ENCODE data around the gene TUSC2. TPM values are rescaled to one million over a fixed set of nuclear protein-coding genes. Genes with fewer than 3 reads are reported as not detected.
"Not testable (repeated sequence)": the region's sequence is repeated elsewhere in the genome, so short reads cannot be mapped to it uniquely, and the experiment has no call there.

Gene TUSC2
- total RNA-seq, 1 donor from 2014 or later, result 29.4 TPM

DNA sequence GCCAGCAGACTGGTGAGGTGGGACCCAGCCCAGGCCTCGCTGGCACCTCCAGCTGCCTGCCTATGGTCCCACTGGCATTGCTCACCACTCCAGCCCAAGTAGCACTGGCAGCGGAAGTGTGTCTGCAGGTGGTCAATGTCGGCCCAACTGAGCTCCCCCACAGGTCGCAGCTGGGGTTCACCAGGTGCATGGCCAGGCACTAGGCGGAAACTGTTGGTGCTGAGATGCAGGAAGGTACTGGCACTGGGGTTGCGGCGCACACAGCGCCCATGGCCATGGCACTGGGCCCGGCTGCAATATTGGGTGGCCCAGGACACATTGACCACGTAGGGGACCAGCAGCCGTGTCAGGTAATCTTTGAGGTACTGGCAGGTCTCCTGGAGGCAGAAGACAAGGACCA, 9.9 kb downstream of the TUSC2 start:
- ATAC-seq (no peak), DNase-seq (no peak)
- intact Hi-C loops (cut with DNase I), result no loop called here
- H3K9me3 ChIP-seq, result no peaks in the 10 kb centered on the region
- peak overlapping the region; percentile 98 for H3K27ac ChIP-seq
- H3K4me3 ChIP-seq, result peak overlapping the region; percentile 91
- TF ChIP-seq, protein P1, sequence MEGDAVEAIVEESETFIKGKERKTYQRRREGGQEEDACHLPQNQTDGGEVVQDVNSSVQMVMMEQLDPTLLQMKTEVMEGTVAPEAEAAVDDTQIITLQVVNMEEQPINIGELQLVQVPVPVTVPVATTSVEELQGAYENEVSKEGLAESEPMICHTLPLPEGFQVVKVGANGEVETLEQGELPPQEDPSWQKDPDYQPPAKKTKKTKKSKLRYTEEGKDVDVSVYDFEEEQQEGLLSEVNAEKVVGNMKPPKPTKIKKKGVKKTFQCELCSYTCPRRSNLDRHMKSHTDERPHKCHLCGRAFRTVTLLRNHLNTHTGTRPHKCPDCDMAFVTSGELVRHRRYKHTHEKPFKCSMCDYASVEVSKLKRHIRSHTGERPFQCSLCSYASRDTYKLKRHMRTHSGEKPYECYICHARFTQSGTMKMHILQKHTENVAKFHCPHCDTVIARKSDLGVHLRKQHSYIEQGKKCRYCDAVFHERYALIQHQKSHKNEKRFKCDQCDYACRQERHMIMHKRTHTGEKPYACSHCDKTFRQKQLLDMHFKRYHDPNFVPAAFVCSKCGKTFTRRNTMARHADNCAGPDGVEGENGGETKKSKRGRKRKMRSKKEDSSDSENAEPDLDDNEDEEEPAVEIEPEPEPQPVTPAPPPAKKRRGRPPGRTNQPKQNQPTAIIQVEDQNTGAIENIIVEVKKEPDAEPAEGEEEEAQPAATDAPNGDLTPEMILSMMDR (IDR thresholded peaks at IDR 0.05), result no peak
- no peaks in the 10 kb centered on the region for H3K27me3 ChIP-seq (ENCODE audit: low read depth)
- H3K4me1 ChIP-seq, result peaks cover 88% of the 10 kb centered on the region
- H3K36me3 ChIP-seq, result peaks cover 47% of the 10 kb centered on the region

DNA sequence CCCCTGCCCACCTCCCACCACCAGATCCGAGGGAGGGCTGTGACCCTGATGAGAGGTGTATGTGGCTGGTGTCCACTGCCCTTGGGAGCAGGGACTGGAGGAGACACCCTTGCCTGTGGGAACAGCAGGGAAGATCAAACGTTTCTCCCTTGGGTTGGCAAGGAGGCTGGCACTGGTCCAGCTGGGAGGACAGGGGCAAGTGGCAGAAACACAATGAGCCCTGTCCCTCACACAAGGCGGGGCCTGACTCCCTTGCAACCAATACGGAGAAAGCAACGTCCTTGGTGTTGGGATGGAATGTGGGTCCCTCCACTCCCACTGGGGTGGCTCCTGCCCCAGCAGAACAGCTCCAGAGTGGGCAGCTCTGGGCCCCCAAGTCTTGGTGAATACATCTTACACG, 10.7 kb downstream of the TUSC2 start:
- no peak for ATAC-seq
- TF ChIP-seq, protein P1 (IDR thresholded peaks at IDR 0.05), result no peak
- Histone ChIP-seq H3K27ac (peak overlapping the region; percentile 98), H3K36me3 (peaks cover 47% of the 10 kb centered on the region), H3K4me3 (peak overlapping the region; percentile 91), H3K4me1 (peaks cover 81% of the 10 kb centered on the region), H3K9me3 (no peaks in the 10 kb centered on the region), H3K27me3 (ENCODE audit: low read depth) (no peaks in the 10 kb centered on the region)
- intact Hi-C loops (cut with DNase I), result no loop called here
- DNase-seq, result peak; percentile 71

DNA sequence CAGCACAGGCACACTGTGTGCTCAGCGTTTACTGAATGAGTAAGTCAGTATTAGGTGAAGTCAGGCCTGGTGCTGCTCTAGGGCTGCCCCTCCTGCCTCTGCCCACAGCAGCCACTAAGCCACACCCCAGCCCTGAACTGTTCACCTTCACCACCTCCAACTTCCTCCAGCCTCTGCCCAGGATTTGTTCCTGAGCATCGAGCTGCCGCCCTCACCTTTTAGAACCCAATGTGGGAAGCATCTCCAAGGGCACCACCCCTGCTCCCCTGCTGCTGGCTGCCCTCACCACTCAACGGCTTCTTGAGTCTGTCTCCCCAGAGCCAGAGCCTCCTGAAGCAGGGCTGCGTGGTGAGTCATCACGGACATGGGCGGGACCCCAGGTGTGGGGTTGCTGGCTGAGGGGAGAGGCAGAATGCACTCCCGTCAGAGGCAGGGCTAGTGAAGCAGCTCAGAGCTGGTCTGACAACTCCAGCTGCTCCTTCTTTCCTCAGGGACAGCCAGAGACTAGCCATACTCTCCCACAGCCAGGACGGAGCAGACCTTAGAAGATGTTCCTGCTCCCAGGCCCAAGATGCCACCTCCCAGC, 11.3 kb downstream of the TUSC2 start:
- TF ChIP-seq, protein P1 (IDR thresholded peaks at IDR 0.05), result no peak
- Histone ChIP-seq H3K9me3 (no peaks in the 10 kb centered on the region), H3K4me1 (peaks cover 75% of the 10 kb centered on the region), H3K36me3 (peaks cover 47% of the 10 kb centered on the region), H3K27ac (peak overlapping the region; percentile 98), H3K27me3 (ENCODE audit: low read depth) (no peaks in the 10 kb centered on the region), H3K4me3 (peak overlapping the region; percentile 91)
- ATAC-seq (peak; percentile 82 to 84), DNase-seq (peak; percentile 93)
- intact Hi-C loops (cut with DNase I), result no loop called here

DNA sequence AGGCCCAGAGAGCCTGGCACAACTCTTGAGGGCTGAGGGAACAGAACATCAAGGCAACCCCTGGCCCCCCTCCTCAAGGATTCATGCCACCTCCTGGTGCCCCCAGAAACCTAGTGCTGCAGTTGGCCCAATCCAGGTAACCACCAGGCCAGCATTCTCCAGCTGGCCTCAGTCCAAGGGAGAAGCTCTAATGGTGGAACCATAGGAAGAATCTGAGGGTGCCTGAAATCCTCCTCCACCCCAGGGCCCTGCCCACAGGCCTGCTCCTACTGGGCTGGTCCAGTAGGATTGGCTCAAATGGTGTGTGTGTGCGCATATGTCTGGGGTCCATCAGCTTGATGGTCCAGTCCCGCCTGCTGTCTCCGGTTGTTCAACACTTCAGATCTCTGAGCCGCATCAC, 13.2 kb downstream of the TUSC2 start:
- intact Hi-C loops (cut with DNase I), result no loop called here
- Histone ChIP-seq H3K36me3 (peaks cover 41% of the 10 kb centered on the region), H3K4me3 (no peak overlapping the region), H3K4me1 (peaks cover 65% of the 10 kb centered on the region), H3K9me3 (no peaks in the 10 kb centered on the region), H3K27ac (peak overlapping the region; percentile 67), H3K27me3 (ENCODE audit: low read depth) (no peaks in the 10 kb centered on the region)
- TF ChIP-seq, protein P1 (IDR thresholded peaks at IDR 0.05), result no peak
- no peak for ATAC-seq
- no peak for DNase-seq

DNA sequence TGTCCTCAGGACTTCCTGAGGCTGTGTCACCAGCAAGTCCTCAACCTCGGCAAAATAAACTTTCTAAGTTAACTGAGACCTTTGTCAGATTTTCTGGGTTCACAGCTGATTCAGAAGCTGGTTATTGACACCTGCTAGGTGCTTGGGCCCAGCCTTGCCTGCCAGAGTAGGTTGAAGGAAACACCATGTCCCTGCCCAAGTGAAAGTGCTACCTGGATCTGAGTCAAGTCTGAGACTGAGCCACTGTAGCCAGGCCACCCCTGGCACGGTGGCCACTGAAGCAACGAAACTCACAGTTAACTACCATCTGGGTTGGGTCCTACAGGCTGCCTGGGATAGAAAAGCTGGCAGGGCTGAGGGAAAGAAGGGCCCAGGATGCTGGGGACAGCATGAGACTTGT, 13.7 kb downstream of the TUSC2 start:
- H3K4me1 ChIP-seq, result peaks cover 61% of the 10 kb centered on the region
- no peaks in the 10 kb centered on the region for H3K9me3 ChIP-seq
- H3K4me3 ChIP-seq, result no peak overlapping the region
- peak overlapping the region; percentile 67 for H3K27ac ChIP-seq
- no peaks in the 10 kb centered on the region for H3K27me3 ChIP-seq (ENCODE audit: low read depth)
- DNase-seq (no peak), ATAC-seq (peak in 1 of 2 donors; percentile 4)
- intact Hi-C loops (cut with DNase I), result no loop called here
- peaks cover 37% of the 10 kb centered on the region for H3K36me3 ChIP-seq
- TF ChIP-seq, protein P1 (IDR thresholded peaks at IDR 0.05), result no peak

DNA sequence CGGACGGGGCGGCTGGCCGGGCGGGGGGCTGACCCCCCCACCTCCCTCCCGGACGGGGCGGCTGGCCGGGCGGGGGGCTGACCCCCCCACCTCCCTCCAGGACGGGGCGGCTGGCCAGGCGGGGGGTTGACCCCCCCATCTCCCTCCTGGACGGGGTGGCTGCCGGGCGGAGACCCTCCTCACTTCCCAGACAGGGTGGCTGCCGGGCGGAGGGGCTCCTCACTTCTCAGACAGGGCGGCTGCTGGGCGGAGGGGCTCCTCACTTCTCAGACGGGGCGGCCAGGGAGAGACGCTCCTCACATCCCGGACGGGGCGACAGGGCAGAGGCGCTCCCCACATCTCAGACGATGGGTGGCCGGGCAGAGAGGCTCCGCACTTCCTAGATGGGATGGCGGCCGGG, 16.0 kb downstream of the TUSC2 start:
- Histone ChIP-seq H3K4me1 (peaks cover 38% of the 10 kb centered on the region), H3K36me3 (peaks cover 14% of the 10 kb centered on the region), H3K27ac (peak overlapping the region; percentile 18), H3K4me3 (peak overlapping the region; percentile 8)
- intact Hi-C loops (cut with DNase I); ATAC-seq; H3K27me3 ChIP-seq (ENCODE audit: low read depth); H3K9me3 ChIP-seq; DNase-seq: not testable (repeated sequence)
